Measurements from ENCODE around the gene TCF7L2.
"Not testable (repeated sequence)": the region's sequence is repeated elsewhere in the genome, so short reads cannot be mapped to it uniquely, and the experiment has no call there.

TCF7L2 gene

GRCh38 chr10:113049881-113050280 is 99.8 kb downstream of the TCF7L2 start:
- DNase-seq: no peak
- intact Hi-C loops (cut with DNase I): no loop called here

GRCh38 chr10:113052076-113052830 is 102.2 kb downstream of the TCF7L2 start:
- intact Hi-C loops (cut with DNase I): no loop called here
- DNase-seq: peak in 4 of 42 donors; percentile 22 to 63 (median 39)

DNA sequence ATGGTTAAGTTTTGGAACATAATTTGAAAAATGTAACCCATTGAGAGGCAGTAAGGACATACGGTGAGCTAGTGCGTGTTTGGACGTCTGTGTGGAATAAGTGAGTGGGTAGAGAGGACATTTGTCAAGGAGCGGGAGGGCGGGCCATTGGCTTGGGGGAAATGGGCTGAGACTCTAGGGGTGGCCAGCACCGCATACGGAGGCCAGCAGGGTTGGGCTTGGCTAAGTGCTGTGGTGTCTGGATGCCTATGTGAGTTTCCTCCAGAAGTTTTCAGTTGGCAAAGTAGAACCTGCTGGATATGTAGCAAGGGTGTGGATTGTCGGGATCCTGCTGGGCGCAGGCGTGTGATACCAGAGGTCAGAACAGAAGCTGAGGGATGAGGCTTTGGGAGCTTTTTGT is 103.0 kb downstream of the TCF7L2 start:
- DNase-seq: no peak
- intact Hi-C loops (cut with DNase I): no loop called here

DNA sequence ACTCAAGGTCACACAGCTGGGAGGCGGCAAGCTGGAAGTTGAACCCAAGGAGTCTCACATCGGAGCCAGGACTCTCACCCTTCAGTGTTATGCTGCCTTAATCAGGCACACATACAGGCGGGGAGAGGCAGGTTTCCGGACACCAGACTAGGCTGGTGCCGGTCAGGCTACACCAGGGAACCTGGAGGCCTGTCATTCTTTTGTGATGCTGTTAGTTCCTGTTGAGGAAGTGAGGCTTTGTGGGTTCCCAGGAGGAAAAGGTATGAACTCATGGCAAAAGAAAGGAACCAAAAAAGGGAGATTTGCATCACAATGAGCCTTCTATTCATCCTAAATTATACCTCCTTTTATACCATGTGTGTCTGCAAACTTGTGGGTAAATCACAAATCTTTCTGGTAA is 103.8 kb downstream of the TCF7L2 start:
- no peak for DNase-seq

GRCh38 chr10:113055458-113055857 is 105.4 kb downstream of the TCF7L2 start:
- DNase-seq: no peak
- intact Hi-C loops (cut with DNase I): no loop called here

More for the DNA sequence above, 103.8 kb downstream of the TCF7L2 start:
- intact Hi-C loops (cut with DNase I): no loop called here

- intact Hi-C loops (cut with DNase I): no loop called here
- DNase-seq: no peak
Measured at GRCh38 chr10:113056030-113056429, 106.0 kb downstream of the TCF7L2 start.

DNA sequence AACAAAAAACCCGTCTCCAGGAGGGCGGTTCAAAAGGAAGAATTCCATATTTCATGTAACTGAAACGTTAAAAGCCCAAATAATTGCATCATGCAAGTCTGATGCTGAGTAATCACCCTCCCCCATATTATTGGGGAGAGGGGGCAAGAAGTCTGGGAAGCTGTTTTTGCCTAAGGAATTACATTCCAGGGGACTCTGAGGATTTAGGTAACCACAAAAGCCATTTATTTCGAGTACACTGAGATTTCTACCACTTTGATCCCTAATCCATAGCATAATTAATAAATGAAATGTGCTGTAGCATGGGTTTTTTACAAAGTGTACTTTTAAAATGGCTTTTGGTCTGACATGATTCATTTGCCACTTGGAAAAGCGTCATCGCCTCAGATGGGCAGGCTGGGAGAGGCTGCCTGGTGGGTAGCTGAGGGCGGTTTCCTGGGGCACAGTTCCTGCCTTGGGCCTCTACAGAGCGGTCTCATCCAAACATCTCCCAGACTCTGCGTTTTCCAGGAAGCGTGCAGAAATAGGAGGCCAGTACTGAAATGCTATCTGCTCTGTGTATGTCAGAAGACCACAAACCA is 106.5 kb downstream of the TCF7L2 start:
- intact Hi-C loops (cut with DNase I): no loop called here
- DNase-seq: no peak

GRCh38 chr10:113057948-113058522 is 108.0 kb downstream of the TCF7L2 start:
- DNase-seq: peak in 2 of 42 donors; percentile 26
- intact Hi-C loops (cut with DNase I): loop anchor here (2.0 kb wide), 1 partner anchor 55 kb away; no protein-coding TSS in a partner anchor

DNA sequence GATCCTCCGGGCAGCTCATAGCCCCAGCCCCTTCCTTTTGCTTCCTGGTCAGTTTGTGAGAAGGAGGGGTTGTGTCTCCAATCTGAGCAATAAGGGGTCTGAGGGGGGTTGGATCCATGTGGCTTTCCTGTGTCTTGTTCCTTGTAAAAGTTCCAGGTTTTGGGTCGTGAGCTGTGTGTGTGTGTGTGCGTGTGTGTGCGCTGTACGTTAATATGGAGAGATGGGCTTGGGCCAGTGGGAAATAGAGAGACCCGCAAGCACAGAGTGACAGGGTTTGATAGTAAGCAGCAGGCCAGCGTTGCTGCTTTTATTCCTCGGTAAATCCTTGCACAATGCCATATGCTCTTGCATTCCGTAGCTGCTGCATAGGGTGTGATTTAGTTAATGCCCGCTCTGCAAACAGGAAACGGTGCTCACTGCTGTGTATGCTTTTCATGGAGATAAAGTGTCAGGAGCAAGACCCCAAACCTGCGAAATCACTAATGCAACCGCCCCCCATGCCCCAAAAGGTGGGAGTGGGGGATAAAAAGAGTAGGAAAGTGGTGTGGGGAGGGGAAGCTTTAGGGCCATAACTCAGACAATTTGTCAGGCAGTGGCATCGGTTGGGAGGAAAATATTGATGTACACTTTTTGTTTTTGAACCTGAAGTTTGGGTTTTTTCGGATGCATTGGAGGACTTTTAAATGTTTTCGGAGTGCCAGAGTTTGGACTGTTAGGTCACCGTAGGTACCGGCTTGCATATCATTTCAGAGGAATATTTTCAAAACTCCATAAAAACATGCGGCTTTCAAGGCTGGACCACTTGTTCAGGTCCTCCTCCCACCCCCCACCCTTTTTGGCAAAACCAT is 108.7 kb downstream of the TCF7L2 start:
- peak in 9 of 42 donors; percentile 7 to 57 (median 17) for DNase-seq
- intact Hi-C loops (cut with DNase I): loop anchor here (2.0 kb wide), 1 partner anchor 56 kb away; no protein-coding TSS in a partner anchor

DNA sequence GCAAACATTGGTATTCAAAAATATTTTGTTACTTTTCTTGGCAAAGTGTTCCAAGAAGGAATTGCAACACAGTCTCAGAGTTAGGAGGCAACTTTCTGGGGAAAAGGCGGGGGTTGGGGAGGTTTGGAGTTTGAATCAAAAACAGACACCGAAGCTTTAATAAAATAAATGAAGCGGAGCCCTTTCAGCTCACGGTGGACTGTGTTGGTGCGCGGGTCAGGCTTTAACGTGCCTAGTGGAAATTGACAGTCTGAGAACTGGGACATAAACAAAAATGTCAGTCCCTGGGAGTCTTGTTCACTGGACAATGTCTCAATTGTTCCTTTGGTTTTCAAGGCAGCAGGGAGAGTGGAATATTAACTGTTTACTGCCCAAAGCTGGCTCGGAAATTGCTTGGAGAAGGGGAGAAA is 109.3 kb downstream of the TCF7L2 start:
- peak in 41 of 42 donors; percentile 15 to 80 (median 49) for DNase-seq
- intact Hi-C loops (cut with DNase I): loop anchor here (2.0 kb wide), 1 partner anchor 57 kb away; no protein-coding TSS in a partner anchor

GRCh38 chr10:113060201-113061053 is 110.4 kb downstream of the TCF7L2 start:
- peak in 40 of 42 donors; percentile 20 to 87 (median 61) for DNase-seq
- intact Hi-C loops (cut with DNase I): loop anchor here (5.0 to 10.0 kb wide), 2 partner anchors 54 to 108 kb away; partner anchors contain the start of gene TCF7L2

GRCh38 chr10:113061054-113061430 is 111.0 kb downstream of the TCF7L2 start:
- intact Hi-C loops (cut with DNase I): loop anchor here (5.0 to 10.0 kb wide), 2 partner anchors 54 to 109 kb away; partner anchors contain the start of gene TCF7L2
- peak in 1 of 42 donors; percentile 24 for DNase-seq

DNA sequence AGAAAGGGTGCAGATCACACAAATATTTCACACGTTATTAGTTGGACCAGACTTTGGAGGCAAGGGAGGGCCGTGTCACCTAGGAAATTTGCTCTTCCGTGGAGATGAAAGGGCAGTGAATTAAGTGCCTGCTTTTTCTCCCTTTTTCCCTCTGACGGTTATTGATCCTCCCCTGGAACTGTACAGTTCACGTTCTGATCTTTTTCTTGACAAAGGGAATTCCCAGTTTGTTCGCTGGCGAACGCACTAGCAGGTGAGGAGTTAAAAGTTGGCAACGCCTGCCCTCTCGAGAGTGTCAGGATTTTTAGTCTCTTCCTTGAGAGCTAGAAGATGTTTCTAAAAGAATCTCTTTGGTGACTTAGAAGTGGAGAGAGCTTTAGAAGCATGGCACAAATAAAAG is 111.5 kb downstream of the TCF7L2 start:
- intact Hi-C loops (cut with DNase I): loop anchor here (5.0 to 10.0 kb wide), 2 partner anchors 53 to 109 kb away; partner anchors contain the start of gene TCF7L2

DNA sequence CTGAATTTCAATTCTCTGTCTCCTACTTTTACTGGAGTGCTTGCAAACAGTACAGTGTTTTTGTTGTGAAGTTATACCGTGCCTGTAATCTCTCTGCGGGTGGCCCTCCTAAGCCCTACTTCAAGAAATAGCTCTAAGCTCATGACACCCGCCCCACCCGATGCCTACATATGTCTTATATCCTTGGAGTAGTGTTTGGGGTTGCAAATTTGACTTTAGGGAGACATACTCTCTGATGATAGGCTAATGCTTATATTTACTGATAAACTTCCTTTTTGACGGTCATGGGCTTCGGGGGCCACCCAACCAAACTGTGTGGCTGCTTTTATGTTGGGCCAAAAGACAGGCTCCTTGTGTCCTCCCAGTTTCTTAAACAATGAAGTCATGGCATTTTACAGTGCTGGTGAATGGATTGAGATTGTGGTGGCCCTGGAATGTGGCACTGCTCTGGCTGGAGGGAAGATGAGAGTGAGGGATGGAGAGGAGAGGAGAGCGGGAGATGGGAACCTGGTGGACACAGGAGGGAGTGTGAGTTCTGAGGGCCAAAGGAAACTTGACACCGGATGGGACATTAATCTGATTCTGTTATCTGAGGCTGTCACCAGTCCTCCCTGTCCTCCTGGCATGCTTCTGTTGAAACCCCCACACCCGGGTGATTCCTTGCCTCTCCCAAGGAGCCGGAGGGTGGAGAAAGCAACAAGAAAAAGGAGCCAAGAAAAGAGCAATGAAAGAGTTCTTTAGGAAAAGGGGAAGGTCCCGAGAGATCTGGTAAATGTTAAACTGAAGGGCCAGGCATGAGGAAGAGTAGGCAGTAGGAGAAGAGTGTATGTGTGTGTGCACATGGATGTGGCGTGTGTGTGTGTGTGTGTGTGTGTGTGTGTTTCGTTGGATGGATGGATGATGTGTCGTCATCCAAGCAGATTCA is 113.3 kb downstream of the TCF7L2 start:
- no peak for DNase-seq
- intact Hi-C loops (cut with DNase I): loop anchor here (5.0 to 10.0 kb wide), 2 partner anchors 51 to 111 kb away; partner anchors contain the start of gene TCF7L2

More for the DNA sequence above, 111.5 kb downstream of the TCF7L2 start:
- DNase-seq: no peak

GRCh38 chr10:113064039-113064438 is 114.0 kb downstream of the TCF7L2 start:
- intact Hi-C loops (cut with DNase I): loop anchor here (5.0 to 10.0 kb wide), 2 partner anchors 51 to 112 kb away; partner anchors contain the start of gene TCF7L2

GRCh38 chr10:113066120-113066519 is 116.1 kb downstream of the TCF7L2 start:
- DNase-seq: not testable (repeated sequence)
- intact Hi-C loops (cut with DNase I): loop anchor here (10.0 kb wide), 1 partner anchor 49 kb away; no protein-coding TSS in a partner anchor

More at GRCh38 chr10:113064039-113064438, 114.0 kb downstream of the TCF7L2 start:
- no peak for DNase-seq

Measured in head of caudate nucleus (tissue), 42 donors.